ENCODE results near the gene RETSAT. TPM values are rescaled to one million over a fixed set of nuclear protein-coding genes. Genes with fewer than 3 reads are reported as not detected.

Gene RETSAT
- total and polyA plus RNA-seq, 2 of the 4 experiments (the other 2 are of a cell fraction): 25.6 to 32.3 TPM

GRCh38 chr2:85394976-85395375, 40.6 kb upstream of the RETSAT start:
- no peak overlapping the region for H4K8ac ChIP-seq (ENCODE audit: low read depth in 2 of 2, low read length in 2 of 2)
- DNase-seq (no peak), ATAC-seq (ENCODE audit: low read depth) (no peak)
- no peak overlapping the region for H2AK9ac ChIP-seq (replicated peaks; ENCODE audit: low read depth, low read length, poor library complexity)
- H3K4me3 ChIP-seq (ENCODE audit: insufficient read depth, low read depth, low read length): no peak overlapping the region
- no peaks in the 10 kb centered on the region for H3K9me3 ChIP-seq (ENCODE audit: control insufficient read depth, insufficient read depth, low read length)
- ChIA-PET CTCF (no interaction called here), POLR2A (ENCODE audit: unreplicated experiment) (no interaction called here)
- H2AK5ac ChIP-seq (ENCODE audit: low read depth, low read length): no peak overlapping the region
- intact Hi-C loops (cut with micrococcal nuclease) (no loop called here), in situ Hi-C loops (cut with MboI; ENCODE audit: low sequenced_read_pairs) (no loop called here), dilution Hi-C loops (cut with HindIII; ENCODE audit: low sequenced_read_pairs, unreplicated experiment) (no loop called here)
- no peak overlapping the region for H2BK20ac ChIP-seq (ENCODE audit: low read depth, low read length)
- H3K4me2 ChIP-seq (ENCODE audit: low read depth, low read length): no peak overlapping the region
- no peak overlapping the region for H3K23ac ChIP-seq (ENCODE audit: low read depth, low read length)
- H3K36me3 ChIP-seq (ENCODE audit: control insufficient read depth, insufficient read depth, low read length): peaks cover 21% of the 10 kb centered on the region
- peaks cover 7% of the 10 kb centered on the region; the same call in 1 of the 2 replicates for H3K9me1 ChIP-seq (ENCODE audit: insufficient read depth, low read length)
- peaks cover 4% of the 10 kb centered on the region for H3K4me1 ChIP-seq (ENCODE audit: control insufficient read depth, insufficient read depth, low read length)
- H2BK5ac ChIP-seq (ENCODE audit: low read depth, low read length, poor library complexity, severe bottlenecking): no peak overlapping the region
- H3K4ac ChIP-seq (ENCODE audit: low read depth, low read length): no peak overlapping the region
- no peaks in the 10 kb centered on the region; the same call in 1 of the 2 replicates for H4K20me1 ChIP-seq (ENCODE audit: insufficient read depth, low read length)
- no peaks in the 10 kb centered on the region for H3K27me3 ChIP-seq (ENCODE audit: control insufficient read depth, insufficient read depth, low read length)
- H2BK15ac ChIP-seq (ENCODE audit: low read depth, low read length): no peak overlapping the region
- no peak overlapping the region for H3K18ac ChIP-seq (ENCODE audit: low read depth, low read length)
- no peaks in the 10 kb centered on the region for H3K79me1 ChIP-seq (ENCODE audit: low read depth in 1 of 2, low read length in 2 of 2)
- no peak overlapping the region for H4K91ac ChIP-seq (ENCODE audit: insufficient read depth, low read depth, low read length)
- no peak overlapping the region for H3K56ac ChIP-seq (ENCODE audit: extremely low read depth, insufficient read depth, low read length)
- WGBS, 2 experiments (ENCODE audit: extremely low coverage in 2 of 2, insufficient read length in 1 of 2): 85% methylated on average over 2 of the region's 6 CpGs; no CpG with 5 or more reads in 1 of the 2 experiments
- H3K9ac ChIP-seq (ENCODE audit: low read depth, low read length): no peak overlapping the region
- BruUV-seq (replicated peaks): no TSS peak
- H2AFZ ChIP-seq (replicated peaks; ENCODE audit: low read length, poor library complexity): no peak overlapping the region
- no peak overlapping the region for H2BK120ac ChIP-seq (ENCODE audit: low read depth, low read length)
- H4K5ac ChIP-seq (ENCODE audit: low read depth, low read length): no peak overlapping the region
- H3K27ac ChIP-seq (ENCODE audit: insufficient read depth, low read length): no peak overlapping the region
- TF ChIP-seq MAFK (IDR thresholded peaks at IDR 0.05; ENCODE audit: low read depth, low read length) (no peak), SMC3 (IDR thresholded peaks at IDR 0.05; ENCODE audit: low read depth, low read length) (no peak), CEBPB (IDR thresholded peaks at IDR 0.05; ENCODE audit: low read depth, low read length) (no peak), RAD21 (IDR thresholded peaks at IDR 0.05; ENCODE audit: low read length) (no peak), USF2 (IDR thresholded peaks at IDR 0.05; ENCODE audit: low read depth, low read length) (no peak), NFE2L2 (IDR thresholded peaks at IDR 0.05; ENCODE audit: low read depth, low read length) (no peak), BHLHE40 (IDR thresholded peaks at IDR 0.05; ENCODE audit: low read depth, low read length) (no peak), ELK1 (IDR thresholded peaks at IDR 0.05; ENCODE audit: borderline replicate concordance, low read depth, low read length) (no peak), RCOR1 (IDR thresholded peaks at IDR 0.05; ENCODE audit: insufficient replicate concordance, low read length) (no peak), CTCF (conservative IDR thresholded peaks at IDR 0.05; ENCODE audit: low read depth, low read length) (no peak), RFX5 (IDR thresholded peaks at IDR 0.05; ENCODE audit: low read depth, low read length) (no peak), CHD1 (IDR thresholded peaks at IDR 0.05; ENCODE audit: low read depth, low read length) (no peak), MAZ (IDR thresholded peaks at IDR 0.05; ENCODE audit: borderline replicate concordance, low read depth, low read length) (no peak), FOS (IDR thresholded peaks at IDR 0.05; ENCODE audit: low read depth, low read length) (no peak), MXI1 (IDR thresholded peaks at IDR 0.05; ENCODE audit: borderline replicate concordance, low read depth, low read length) (no peak), POLR2A (IDR thresholded peaks at IDR 0.05; ENCODE audit: low read depth, low read length) (no peak)
- no peak overlapping the region for H3K14ac ChIP-seq (replicated peaks; ENCODE audit: low read depth, low read length)

Measured in IMR-90 (cell line).